ENCODE data around the gene ARHGEF16. TPM values are rescaled to one million over a fixed set of nuclear protein-coding genes. Genes with fewer than 3 reads are reported as not detected.

Gene ARHGEF16
- polyA plus RNA-seq, 3 donors, result 19.4 to 27.6 (median 25.8) TPM

DNA sequence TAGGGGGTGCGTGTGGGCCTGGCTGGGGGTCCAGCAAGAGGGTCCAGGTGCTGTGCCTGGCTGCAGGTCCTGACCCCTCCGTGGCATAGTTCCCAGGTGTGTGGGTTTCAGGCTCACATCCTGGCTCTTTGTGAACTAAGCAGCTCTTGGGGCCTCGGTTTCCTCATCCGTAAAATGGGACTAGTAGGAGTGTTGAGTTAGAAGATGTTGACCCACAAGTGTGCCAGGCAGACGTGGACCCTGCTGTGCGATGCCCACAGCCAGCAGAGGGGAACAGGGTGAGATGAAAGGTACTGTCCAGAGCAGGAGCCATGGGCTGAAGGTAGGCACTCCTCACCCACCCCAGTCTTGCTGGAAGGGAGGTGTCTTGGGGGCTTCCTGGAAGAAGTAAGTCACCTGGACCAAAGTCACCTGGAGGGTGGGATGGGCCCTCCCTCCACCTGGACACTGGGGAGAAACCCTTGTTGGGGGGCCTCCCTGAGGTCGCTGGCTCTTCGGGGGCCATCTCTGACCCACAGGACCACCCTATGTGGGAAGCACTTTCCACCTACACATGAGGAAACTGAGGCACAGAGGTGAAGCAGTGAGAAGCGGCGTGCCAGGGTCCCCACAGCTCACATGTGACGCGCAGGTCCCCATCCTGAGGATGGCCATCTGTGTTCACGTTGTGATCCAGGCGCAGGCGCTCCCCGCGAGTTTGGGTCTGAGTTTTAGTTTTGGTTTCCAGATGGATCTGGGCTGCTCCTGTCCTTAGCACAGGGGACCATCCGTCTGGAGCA, 1.4 kb downstream of the ARHGEF16 start:
- DNase-seq, result no peak

DNA sequence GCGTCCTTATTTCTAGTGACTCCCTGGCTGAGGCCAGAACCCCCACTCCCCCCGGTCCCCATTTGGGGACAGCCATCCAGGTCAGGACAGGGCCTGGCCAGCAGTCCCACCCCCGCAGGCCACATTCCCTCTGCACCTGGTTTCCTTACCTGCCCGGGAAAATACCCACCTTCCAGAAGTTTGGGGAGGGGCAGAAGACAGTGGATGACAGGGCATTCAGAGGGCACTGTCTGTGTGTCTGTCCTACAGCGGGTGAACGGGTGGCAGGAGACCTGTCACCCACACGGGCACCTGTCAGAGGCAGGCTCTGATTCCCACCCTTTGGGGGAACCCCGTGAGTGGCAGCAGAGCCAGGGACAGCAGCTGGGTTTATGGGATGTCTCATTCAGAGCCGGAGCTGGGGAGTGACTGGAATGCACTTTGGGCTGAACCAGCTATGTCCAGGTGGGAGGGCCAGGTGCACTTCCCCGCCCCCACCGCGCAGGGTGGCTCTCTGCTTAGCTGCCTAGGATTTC, 2.0 kb downstream of the ARHGEF16 start:
- no peak for DNase-seq

DNA sequence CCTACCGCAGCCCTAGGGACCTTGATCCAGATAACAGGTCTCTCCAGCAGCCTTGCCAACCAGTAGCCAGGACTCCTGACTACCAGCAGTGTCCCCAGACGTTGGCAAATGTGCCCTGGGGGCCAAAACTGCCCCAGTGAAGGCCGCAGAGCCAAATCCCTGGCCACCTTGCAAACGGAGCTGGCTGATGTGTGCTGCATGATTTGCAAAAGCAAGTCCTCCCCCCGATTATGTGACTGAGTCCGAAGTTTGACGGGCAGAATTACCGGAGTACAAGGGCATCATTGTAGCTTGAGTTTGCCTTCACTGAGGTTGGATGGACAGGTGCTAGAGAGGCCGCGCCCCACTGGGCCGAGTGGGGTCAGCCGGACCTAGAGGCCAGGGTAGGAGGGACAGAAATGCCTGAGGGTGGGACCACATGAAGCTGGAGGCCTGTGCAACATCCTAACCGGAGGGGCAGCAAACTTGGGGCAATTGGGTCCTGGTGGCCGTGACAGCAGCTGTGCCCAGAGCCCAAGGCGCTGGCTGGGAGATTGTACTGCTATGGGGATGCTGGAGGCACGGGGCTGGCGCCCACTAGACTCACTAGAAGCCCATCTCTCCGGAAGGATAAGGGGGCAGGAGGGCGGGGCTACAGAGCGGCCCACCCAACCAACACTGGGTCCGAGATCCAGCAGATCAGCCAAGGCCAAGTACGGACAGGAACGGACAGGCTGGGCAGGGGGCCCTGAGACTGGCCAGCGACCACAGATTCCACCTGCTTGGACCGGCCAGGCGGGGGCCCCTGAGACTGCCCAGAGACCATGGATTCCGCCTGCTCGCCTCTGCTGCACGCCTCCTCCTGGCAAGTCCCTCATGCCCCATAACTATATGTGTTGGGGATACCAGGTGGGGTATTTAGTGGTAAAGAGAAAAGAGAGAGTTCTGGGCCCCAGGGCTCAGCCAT, 2.8 kb downstream of the ARHGEF16 start:
- no peak for DNase-seq

DNA sequence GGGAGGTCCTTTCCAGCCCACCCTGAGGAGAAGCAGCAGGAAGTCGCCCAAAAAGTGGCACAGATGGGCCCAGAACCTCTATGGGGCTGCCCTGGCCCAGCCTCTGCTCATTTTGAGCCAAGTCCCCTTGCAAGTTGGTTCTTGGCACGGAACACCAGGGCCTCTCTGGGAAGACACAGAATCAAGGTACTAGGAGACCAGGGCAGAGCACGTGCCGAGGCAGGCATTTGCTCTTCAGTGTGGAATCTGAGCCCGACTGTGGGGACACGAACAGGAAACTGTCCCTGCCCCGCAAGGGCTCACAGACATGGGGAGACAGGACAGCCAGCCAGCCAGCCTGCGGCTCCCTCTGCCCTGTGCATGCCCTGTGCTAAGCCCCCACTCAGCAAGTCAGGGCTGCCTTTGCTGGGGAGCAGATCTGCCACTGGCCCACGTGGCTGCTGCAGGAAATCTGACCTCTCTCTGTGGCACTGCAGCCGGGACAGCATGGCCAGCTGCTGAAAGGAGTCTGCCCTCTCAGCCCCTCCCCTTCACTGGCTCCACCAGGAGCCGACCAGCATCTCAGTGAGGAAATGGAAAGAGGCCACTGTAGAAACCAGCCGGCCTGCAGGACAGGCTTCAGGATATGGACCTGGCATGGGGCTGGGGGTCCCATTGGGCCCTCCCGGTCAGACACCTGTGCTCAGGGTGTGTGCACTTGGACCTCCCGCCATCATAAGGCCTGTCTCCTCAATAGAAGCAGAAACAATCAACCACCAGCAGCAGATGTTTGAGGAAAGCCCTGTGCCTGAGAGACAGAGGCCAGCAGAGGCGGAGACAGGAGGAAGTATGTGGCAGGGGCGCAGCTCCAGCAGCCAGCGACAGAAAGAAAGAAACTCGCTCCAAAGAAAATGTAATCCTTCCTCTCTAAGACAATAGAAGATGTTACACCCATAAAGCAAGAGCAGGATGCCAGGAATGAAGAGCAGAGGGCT, 3.7 kb downstream of the ARHGEF16 start:
- DNase-seq, result no peak

DNA sequence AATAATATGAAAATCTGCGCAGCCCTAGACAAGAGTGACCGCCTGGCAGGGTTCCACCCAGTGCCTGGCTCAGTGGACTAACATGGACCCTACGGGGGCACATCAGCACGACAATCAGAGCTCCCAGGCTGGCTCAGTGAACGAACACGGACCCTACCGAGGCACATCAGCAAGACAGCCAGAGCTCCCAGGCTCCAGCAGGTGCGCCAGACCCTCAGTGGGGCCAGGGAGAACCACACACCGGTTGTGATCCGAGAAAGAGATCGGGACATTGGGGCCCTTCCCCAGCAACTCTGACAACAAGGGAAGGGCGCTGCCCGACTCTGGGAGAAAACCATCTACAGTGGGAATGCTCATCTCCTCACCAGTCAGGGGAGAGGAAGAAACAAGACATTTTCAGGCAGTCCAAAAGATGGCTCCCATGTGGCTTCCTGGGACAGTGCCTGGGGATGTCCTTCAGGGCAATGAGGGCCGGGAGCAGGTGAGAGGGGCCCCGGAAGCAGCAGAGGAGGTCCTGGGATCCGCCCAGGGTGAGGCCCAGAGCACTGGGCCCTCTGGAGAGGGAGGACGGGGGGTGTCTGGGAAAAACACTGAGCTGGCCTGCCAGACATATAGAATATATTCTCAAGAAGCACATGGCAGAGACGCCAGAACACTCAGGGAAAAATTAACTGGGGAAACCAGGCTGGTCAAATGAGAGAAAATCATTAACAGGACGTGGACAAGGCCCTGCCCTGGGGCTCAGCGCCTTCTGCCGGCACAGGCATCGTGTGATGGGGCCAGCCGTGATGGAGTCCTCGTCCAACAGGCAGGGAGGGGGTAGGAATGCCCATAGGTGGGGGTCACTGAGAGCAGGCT, 4.8 kb downstream of the ARHGEF16 start:
- no peak for DNase-seq

DNA sequence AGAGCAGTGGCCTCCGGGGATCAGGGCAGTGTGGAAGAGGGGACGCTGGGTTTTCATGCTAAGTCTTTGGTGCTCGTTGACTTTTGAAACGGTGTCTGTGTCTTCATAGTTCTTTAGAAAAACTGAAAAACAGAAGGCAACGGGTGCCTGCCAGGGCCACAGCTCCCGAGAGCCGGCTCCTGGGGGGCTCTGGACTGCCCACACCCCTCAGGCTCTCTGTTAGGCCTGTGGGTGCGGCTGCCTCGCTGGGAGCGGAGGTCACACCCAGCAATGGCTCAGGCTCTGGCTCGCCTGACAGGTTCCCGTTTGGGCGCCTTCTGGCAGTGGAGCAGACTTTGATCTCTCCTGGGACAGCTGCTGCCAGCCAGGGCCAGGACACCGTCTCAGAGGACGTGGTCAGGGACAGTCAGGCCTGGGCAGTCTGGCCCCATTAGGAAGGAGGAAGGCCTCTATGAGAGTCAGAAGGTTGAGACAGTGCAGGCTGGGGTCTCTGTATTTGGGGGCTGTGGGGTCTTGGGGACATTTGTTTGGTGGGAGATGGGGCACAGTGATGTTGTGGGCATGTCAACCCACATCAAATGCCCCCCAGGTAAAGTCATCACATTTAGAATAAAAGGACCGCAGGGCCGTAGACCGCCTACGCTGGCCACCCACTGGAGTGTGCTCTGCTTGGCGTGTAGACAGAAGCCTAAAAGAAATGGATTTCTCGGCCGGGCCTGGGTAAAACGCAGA, 5.6 kb downstream of the ARHGEF16 start:
- no peak for DNase-seq

DNA sequence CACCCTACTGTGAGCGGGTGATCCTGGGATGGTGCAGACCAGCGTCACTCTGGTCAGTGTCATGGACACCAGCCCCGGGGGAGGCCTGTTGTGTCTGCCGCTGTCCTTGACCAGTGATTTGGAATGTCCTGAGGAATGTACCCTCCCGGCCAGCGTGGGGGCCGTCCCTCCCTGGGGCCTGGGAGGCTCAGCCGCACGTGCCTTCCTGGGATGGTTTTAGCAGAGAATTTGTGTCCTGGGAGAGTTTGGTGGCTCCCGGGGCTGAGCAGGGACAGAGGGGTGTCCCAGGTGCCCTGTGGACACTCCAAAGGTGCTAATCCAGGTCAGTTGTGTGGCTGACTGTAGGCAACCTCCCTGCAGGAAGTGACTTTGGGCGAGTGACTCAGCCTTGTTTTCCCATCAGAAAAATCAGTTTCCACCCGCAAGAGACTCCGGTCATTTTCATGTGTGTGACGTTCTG, 6.2 kb downstream of the ARHGEF16 start:
- DNase-seq, result peak; percentile 70

DNA sequence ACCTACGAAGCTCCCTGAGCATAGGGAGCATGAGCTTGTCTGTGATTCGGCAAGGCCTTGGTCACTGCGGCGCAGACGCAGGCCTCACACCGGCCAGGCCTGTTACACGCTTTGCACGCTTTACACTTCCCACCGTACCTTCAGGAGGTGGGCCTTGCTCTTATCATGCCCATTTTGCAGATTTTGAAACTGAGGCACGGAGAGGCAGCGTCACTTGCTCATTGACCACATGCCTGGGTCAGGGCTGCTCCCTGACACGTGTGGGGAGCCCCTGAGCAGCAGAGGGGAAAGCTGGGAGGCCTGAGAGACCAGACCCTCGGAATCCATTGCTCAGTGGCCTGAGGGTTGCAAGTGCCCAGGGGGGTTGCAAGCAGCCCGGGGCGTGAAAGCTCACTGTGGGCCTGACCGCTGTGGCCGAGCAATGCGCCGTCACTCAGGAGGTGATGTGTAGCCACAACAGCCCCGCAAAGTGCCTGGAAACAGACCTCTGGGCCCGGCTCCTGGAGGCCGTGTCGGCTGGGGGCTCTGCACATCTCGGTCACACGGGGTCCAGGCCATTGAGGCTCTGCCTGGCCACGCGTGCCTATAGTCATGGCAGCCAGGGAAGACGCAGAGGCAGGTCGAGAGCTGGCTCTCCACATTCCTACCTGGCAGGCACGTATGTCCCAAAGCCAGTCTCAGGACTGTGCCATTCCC, 6.9 kb downstream of the ARHGEF16 start:
- no peak for DNase-seq

DNA sequence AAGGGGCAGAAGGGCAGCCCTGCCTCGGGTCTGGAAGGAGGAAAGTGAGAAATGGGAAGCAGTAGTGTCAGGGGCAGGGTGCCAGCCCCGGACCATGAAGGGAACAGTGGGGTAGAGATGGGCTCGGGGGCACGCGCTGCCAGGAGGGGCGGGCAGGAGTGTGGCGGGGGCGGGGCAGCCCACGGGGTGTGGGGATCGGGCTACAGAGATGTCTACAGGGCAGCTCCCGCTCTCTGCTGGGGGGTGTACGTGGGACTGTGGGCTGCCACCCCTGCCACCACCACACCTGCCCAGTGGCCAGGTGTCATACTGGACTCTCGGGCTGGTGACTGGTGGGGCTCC, 7.4 kb downstream of the ARHGEF16 start:
- DNase-seq, result no peak

DNA sequence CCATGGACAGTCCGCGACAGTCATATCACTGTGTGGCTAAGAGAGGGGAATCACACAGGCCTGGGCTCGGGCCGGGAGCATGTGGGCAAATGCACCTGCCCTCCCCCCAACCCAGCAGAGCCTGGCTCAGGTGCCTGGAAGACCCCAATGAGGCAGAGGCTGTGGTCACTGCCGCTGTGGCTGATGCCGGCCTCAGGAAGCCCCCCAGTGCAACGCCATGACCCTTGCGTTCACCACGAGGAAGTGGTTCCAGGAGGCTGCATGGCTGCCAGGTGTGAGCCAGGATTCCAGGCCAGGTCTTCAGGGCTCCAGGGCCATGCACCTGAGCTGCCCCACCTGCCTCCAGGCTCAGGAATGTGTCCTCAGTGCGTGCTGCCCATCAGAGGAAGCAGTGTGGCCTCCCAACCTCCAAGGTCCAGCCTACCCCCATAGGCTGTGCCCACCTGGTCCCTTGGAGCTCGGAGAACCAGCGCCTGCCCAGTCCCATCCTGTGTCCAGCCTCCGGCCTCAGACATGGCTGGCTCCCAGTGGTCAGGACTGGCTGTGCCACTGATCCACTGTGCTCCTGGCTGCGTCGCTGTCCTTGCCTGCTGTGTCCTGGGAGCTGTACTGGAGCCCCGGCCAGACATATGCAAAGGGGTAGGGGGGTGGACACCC, 8.0 kb downstream of the ARHGEF16 start:
- DNase-seq, result no peak

DNA sequence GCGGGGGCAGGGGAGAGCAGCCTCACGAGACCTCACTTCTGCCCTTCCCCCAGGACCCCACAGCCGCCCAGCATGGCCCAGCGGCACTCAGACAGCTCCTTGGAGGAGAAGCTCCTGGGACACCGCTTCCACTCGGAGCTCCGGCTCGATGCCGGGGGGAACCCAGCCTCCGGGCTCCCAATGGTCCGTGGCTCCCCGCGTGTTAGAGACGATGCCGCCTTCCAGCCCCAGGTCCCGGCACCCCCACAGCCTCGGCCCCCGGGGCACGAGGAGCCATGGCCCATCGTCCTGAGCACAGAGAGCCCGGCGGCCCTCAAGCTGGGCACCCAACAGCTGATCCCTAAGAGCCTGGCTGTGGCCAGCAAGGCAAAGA, 8.5 kb downstream of the ARHGEF16 start:
- no peak for DNase-seq

DNA sequence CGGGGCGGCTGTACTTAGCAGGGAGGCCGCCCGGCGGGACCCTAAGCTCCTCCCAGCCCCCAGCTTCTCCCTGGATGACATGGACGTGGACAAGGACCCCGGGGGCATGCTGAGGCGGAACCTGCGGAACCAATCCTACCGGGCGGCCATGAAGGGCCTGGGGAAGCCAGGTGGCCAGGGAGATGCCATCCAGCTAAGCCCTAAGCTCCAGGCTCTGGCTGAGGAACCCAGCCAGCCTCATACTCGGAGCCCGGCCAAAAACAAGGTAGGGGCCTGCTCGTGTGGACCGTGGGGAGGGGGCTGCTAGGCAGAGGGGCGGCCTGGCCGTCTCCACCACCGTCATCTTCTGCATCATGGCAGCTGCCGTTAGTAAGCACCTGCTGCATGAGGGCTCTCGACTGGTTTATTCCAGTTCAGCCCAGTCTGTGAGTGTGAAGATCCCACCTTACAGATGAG, 9.0 kb downstream of the ARHGEF16 start:
- no peak for DNase-seq

DNA sequence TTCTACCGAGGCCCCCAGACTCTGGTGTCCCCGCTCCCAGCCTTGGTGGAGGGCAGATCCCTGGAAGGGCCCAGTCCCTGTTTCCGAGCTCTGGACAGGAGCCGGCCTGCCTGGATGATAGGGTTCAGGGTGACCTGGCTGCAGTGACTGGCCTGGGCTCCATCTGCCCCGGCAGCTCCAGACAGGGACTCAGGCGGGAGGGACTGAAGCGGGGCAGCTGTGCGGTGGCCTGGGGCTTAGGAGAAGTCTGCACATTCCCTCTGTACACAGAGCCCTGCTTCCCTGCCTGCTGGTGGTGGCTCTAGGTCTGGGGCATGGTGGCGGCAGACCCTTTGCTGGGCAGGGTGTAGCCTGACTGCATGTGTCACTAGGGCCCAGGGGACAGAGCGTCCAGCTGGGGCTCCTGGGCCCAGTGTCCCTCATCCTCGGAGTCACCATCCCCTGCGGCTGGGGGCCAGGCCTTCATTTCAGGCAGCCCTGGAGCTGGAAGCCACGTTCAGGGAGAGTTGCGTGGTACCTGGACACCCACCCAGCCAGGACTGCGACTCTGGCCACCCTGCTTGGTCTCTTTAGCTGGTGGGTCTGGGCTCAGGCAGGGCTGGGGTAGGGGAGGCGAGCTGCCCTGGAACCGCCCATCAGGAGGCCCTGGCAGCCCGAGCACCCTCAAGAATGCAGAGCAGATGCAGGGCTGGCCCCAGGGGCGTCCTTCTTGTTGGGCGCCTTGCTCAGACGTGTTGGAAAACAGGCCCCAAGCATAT, 9.6 kb downstream of the ARHGEF16 start:
- no peak for DNase-seq

DNA sequence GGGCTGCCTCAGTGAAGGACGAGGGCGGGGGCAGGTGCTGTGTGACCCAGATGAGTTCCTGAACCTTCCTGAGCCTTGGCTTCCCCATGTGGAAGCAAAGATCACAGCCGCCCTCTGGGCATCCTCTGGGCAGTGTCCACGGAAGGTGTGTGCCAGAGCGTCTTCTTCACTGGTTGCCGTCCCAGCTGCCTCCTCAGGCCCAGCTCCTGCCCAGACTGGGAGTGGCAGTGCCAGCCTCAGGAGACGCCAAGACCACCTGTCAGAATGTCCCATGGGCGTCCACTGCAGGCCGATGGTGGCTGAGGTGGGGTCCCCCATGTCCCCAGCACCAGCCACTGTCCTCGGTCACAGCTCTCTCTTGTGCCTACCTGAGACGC, 10.2 kb downstream of the ARHGEF16 start:
- DNase-seq, result no peak

DNA sequence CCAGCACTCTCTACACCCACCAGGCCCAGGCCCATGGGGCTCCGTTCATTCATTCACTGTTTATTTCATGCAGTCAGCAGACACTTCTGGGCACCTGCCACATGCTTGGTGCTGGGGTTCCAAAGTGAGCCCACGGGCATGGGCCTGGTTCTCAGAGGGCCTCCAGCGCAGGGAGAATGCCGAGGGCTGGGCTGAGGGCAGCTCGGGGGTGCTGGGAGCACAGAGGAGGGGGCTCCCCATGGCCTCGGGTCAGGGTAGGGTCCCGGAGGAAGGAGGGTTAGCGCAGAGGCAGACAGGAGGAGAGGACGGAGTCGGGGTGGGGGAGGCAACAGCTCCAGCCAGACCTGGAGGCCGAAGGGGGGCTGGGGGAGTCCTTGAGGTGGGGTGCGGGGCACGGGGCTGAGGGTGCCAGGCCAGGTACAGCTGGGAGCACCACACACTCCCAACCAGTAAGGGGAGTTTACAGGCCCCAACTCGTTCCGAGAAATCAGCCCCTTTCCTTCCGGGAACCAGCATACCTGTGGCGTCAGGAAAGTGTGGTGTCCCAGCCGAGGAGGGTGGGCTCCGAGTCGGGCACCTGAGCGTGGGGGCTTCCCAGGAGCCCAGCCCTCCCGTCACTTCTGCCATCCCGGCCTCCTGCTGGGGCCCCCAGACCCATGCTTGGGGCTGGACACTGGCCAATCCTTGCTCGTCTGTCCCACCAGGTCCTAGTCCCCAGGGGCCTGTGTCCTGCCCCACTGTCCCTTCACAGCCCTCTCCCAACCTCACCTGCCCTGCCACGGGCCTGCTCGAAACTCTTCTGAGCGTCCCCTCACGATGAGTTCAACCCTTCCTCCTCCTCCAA, 10.8 kb downstream of the ARHGEF16 start:
- no peak for DNase-seq

DNA sequence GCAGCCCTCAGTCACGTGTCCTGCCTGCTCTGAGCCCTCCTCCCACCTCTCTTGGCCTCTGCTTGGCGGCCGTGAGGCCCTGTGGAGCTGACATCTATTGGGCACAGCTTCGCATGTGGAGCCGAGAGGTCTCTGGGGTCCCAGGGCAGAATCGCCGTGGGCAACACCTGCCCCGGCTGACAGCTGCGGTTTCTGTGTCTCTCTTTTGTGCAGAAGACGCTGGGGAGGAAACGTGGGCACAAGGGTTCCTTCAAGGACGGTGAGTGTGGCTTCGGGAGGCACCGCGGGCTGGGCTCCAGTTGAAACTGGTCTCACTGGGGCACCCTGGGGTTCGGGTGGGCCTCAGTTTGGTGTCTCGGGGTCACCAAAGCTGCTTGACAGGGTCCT, 11.5 kb downstream of the ARHGEF16 start:
- DNase-seq, result no peak
